ENCODE measurements around the gene ABCD1. TPM values are rescaled to one million over a fixed set of nuclear protein-coding genes. Genes with fewer than 3 reads are reported as not detected.

ABCD1 gene
- total RNA-seq, 2 experiments from 2014 or later: 16.5 to 17.6 TPM

DNA sequence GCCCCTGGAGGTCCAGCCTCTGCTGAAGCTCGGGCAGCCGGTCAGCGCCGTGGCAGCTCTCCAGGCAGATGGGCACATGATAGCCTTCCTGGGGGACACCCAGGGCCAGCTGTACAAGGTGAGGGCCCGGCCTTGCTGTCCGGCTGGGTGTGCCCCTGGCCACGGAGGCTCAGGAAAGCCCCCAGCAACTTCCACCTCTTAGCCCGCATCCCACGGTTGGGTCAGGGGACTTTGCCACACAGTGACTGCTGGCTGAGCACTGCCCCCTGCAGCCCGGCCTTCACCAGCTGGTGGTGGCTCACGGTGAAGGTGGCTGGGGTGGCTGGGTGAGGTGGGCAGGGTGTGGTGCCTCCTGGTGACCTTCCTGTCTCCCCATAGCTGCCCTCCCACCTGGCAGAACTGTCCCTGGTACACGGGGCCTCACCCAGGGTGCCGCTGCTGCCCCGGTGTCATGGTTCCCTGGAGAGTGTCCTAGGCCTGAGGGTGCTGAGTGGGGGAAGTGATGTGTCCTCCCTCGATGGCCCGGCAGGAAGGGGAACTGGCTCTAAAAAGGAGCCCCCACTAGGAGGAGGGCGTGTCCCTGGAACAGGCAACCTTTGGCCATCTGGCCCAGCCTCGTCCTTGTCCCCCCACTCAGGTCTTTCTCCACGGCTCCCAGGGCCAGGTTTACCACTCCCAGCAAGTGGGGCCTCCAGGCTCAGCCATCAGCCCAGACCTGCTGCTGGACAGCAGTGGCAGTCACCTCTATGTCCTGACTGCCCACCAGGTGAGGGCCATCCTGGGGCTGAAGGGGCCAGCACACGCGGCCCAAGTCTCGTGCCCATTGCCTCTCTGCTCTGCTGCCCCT lies 43.9 kb downstream of the ABCD1 start:
- H3K36me3 Mint-ChIP-seq (ENCODE audit: low read depth): no peaks in the 10 kb centered on the region
- no peak overlapping the region for H3K4me3 Mint-ChIP-seq
- H3K4me1 Mint-ChIP-seq: peaks cover 6% of the 10 kb centered on the region
- no peaks in the 10 kb centered on the region for H3K27me3 Mint-ChIP-seq
- no peaks in the 10 kb centered on the region for H3K9me3 Mint-ChIP-seq
- POLR2A ChIA-PET: no interaction called here
- no peak for DNase-seq
- CTCF ChIA-PET: no interaction called here
- no peak overlapping the region for H3K27ac Mint-ChIP-seq

DNA sequence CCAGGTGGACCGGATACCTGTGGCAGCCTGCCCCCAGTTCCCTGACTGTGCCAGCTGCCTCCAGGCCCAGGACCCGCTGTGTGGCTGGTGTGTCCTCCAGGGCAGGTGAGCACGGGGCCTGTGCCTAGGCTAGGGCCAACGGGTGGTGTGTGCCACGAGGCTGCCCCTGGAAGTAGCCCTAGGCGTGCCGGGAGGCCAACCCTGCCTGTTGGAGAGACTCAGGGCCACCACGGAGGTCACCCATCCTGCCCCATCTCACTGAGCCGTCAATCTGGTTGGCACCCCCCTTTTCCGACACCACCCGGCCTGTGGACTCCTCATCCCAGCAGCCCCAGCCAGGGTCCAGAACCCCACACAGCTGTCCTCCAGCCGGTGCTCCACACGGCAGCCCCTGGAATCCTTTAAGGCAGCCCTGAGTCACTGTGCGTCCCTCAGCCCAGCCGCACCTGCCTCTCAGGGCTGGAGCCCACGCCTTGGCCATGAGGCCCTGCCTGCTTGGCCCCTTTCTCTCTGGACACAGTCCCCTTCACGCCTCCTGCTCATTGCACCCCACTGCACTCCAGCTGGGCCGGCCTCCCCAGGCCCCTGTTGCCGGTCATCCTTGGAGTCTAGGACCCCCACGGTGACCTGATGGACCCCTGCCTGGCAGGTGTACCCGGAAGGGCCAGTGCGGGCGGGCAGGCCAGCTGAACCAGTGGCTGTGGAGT lies 44.7 kb downstream of the ABCD1 start:
- CTCF ChIA-PET: no interaction called here
- POLR2A ChIA-PET: no interaction called here
- DNase-seq: no peak
- H3K4me3 Mint-ChIP-seq: no peak overlapping the region
- no peaks in the 10 kb centered on the region for H3K36me3 Mint-ChIP-seq (ENCODE audit: low read depth)
- H3K27me3 Mint-ChIP-seq: no peaks in the 10 kb centered on the region
- H3K4me1 Mint-ChIP-seq: peaks cover 2% of the 10 kb centered on the region
- H3K27ac Mint-ChIP-seq: no peak overlapping the region
- H3K9me3 Mint-ChIP-seq: no peaks in the 10 kb centered on the region

DNA sequence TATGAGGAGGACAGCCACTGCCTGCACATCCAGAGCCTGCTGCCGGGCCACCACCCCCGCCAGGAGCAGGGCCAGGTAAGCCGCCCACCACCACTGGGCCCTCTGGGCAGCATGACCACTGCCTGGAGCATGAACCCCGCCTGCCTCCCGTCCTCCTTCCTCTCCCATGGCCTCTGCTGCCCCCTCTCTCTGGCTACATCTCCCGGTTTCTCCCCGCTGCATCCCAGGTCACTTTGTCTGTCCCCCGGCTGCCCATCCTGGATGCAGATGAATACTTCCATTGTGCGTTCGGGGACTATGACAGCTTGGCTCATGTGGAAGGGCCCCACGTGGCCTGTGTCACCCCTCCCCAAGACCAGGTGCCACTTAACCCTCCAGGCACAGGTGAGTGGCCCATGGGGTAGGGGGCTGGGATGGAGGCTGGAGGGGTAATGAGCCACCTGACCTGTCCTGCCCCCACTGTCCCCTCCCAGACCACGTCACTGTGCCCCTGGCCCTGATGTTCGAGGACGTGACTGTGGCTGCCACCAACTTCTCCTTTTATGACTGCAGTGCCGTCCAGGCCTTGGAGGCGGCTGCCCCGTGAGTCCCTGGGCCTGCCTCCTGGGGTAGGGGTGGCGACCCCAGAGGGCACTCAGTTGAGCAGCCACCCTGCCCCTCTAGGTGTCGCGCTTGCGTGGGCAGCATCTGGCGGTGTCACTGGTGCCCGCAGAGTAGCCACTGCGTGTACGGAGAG lies 45.4 kb downstream of the ABCD1 start:
- DNase-seq: no peak
- no peaks in the 10 kb centered on the region for H3K27me3 Mint-ChIP-seq
- H3K27ac Mint-ChIP-seq: no peak overlapping the region
- peaks cover 2% of the 10 kb centered on the region for H3K4me1 Mint-ChIP-seq
- H3K9me3 Mint-ChIP-seq: no peaks in the 10 kb centered on the region
- POLR2A ChIA-PET: no interaction called here
- no peaks in the 10 kb centered on the region for H3K36me3 Mint-ChIP-seq (ENCODE audit: low read depth)
- H3K4me3 Mint-ChIP-seq: no peak overlapping the region
- CTCF ChIA-PET: no interaction called here

DNA sequence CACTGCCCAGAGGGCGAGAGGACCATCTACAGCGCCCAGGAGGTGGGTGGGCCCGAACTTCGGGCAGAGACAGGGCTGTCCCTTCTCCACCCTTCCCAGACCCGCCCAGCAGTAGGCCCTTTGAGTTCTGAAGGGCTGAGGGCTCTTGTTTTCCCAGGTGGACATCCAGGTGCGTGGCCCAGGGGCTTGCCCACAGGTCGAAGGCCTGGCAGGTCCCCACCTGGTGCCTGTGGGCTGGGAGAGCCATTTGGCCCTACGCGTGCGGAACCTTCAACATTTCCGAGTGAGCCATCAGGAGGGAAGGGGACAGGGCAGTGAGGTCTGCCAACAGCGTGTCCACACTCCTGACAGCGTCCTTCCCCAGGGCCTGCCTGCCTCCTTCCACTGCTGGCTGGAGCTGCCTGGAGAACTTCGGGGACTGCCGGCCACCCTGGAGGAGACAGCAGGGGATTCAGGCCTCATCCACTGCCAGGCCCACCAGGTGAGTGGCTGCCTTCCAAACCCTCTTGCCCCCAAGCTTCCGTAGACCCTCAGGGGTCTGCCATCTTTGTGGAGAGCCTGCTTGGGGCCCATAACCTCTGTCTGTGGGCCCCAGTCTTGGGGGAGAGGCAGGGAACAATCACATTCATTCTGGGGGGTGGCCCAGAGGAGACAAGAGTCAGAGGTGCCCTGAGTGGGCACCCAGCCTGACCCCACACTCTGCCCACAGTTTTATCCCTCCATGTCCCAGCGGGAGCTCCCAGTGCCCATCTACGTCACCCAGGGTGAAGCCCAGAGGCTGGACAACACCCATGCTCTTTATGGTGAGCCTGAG lies 46.2 kb downstream of the ABCD1 start:
- ChIA-PET POLR2A (no interaction called here), CTCF (no interaction called here)
- Mint-ChIP-seq H3K4me1 (peaks cover 2% of the 10 kb centered on the region), H3K27ac (no peak overlapping the region), H3K36me3 (ENCODE audit: low read depth) (no peaks in the 10 kb centered on the region), H3K9me3 (no peaks in the 10 kb centered on the region), H3K4me3 (no peak overlapping the region), H3K27me3 (no peaks in the 10 kb centered on the region)
- no peak for DNase-seq

DNA sequence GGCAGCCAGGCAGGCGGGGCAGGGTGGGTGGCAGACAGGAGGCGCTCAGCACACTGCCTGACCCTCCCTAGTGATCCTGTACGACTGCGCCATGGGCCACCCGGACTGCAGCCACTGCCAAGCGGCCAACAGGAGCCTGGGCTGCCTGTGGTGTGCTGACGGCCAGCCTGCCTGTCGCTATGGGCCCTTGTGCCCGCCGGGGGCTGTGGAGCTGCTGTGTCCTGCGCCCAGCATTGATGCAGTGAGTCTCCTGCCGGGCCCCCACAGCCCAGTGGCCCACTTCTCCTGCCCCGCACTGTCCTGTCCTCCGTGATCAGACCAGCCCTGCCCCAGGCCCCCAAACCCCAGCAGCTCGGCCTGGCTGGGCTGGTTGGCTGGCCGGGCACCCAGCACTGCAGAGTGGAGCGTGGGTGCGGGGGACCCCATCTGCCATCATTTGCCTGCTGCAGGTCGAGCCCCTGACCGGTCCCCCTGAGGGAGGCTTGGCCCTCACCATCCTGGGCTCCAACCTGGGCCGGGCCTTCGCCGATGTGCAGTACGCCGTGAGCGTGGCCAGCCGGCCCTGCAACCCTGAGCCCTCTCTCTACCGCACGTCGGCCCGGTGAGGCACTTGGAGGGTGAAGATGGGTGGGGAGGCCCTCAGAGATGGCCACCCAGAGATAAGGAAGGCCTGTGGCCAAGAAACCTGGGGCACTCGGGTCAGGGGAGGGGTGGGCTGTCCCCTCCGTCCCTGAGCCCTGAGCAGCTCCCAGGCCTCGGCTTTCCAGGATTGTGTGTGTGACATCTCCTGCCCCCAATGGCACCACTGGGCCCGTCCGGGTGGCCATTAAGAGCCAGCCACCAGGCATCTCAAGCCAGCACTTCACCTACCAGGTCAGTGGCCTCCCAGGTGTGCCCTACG lies 47.0 kb downstream of the ABCD1 start:
- no peaks in the 10 kb centered on the region for H3K9me3 Mint-ChIP-seq
- DNase-seq: no peak
- peaks cover 2% of the 10 kb centered on the region for H3K4me1 Mint-ChIP-seq
- H3K27ac Mint-ChIP-seq: no peak overlapping the region
- H3K36me3 Mint-ChIP-seq (ENCODE audit: low read depth): no peaks in the 10 kb centered on the region
- H3K27me3 Mint-ChIP-seq: no peaks in the 10 kb centered on the region
- ChIA-PET CTCF (no interaction called here), POLR2A (no interaction called here)
- no peak overlapping the region for H3K4me3 Mint-ChIP-seq

DNA sequence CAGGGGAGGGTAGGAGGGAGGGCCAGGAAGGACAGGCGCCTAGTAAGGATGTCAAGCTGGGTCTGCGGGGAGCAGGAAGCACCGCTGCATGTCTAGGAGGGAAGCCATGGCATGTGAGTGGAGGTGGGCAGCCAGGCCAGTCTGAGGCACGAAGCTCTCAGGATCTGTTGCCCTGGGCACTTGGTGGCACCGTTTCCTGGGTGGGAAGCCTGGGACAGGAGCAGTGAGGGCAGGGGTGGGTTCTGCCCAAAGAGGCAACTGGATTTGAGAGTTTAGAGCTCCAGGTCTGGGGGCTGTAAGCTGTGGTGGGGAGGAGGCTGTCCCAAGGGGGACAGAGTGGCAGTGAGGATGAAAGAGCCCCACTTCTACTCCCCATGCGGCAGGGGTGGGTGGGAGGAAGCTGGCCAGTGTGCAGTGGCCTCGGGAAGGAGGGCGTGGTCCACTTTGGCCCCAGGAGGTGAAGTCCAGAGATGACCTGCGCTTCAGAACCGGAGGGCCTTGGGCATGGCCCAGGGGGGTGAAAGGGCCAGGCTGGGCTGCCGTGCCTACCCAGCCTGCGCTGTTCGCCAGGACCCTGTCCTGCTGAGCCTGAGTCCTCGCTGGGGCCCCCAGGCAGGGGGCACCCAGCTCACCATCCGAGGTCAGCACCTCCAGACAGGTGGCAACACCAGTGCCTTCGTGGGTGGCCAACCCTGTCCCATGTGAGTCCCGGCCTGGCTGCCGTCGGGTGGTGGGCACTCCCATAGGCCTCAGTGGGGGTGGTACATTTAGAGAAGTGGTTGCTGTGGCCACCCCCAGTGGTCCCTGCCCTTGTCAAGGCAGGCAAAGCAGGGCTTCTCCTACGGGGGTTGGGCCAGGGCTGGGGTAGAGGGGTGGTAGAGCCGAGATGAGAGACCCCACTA lies 47.9 kb downstream of the ABCD1 start:
- no peaks in the 10 kb centered on the region for H3K9me3 Mint-ChIP-seq
- H3K4me1 Mint-ChIP-seq: peaks cover 2% of the 10 kb centered on the region
- no peaks in the 10 kb centered on the region for H3K27me3 Mint-ChIP-seq
- POLR2A ChIA-PET: no interaction called here
- no peak for DNase-seq
- no peak overlapping the region for H3K4me3 Mint-ChIP-seq
- H3K27ac Mint-ChIP-seq: no peak overlapping the region
- no peaks in the 10 kb centered on the region for H3K36me3 Mint-ChIP-seq (ENCODE audit: low read depth)
- CTCF ChIA-PET: no interaction called here

DNA sequence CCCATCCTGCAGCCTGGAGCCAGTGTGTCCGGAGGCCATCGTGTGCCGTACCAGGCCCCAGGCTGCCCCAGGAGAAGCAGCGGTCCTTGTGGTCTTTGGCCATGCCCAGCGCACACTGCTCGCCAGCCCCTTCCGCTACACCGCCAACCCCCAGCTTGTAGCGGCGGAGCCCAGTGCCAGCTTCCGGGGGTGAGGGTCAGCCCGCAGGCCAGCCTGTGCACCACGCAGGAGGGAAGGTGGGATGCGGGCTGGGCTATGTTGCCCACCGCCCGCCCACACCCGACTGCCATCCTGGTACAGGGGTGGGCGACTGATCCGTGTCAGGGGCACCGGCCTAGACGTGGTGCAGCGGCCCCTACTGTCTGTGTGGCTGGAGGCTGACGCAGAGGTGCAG lies 48.6 kb downstream of the ABCD1 start:
- Mint-ChIP-seq H3K27ac (no peak overlapping the region), H3K4me1 (peaks cover 2% of the 10 kb centered on the region), H3K4me3 (no peak overlapping the region), H3K9me3 (no peaks in the 10 kb centered on the region), H3K27me3 (no peaks in the 10 kb centered on the region), H3K36me3 (ENCODE audit: low read depth) (no peaks in the 10 kb centered on the region)
- ChIA-PET POLR2A (no interaction called here), CTCF (no interaction called here)
- no peak for DNase-seq

DNA sequence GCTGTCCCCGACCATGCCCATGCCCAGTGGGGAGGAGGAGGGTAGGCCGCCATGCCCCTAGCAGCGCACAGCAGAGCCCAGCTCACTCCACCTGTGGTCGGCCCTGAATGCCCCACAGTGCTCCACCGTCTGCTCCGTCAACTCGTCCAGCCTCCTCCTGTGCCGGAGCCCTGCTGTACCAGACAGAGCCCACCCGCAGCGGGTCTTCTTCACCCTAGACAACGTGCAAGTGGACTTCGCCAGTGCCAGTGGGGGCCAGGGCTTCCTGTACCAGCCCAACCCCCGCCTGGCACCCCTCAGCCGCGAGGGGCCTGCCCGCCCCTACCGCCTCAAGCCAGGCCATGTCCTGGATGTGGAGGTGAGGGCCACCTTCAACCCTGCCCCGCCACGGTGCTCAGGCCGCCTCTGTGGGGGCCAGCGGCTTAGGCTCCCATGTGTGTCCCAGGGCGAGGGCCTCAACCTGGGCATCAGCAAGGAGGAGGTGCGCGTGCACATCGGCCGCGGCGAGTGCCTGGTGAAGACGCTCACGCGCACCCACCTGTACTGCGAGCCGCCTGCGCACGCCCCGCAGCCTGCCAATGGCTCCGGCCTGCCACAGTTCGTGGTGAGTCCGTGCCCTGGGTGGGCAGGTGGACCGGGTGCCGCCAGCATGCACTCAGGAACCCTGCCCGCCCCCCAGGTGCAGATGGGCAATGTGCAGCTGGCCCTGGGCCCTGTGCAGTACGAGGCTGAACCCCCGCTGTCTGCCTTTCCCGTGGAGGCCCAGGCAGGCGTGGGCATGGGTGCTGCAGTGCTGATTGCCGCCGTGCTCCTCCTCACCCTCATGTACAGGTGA lies 49.3 kb downstream of the ABCD1 start:
- Mint-ChIP-seq H3K27me3 (no peaks in the 10 kb centered on the region), H3K4me3 (no peak overlapping the region), H3K36me3 (ENCODE audit: low read depth) (no peaks in the 10 kb centered on the region), H3K27ac (no peak overlapping the region), H3K4me1 (peaks cover 2% of the 10 kb centered on the region), H3K9me3 (no peaks in the 10 kb centered on the region)
- DNase-seq: no peak
- POLR2A ChIA-PET: no interaction called here
- CTCF ChIA-PET: no interaction called here

DNA sequence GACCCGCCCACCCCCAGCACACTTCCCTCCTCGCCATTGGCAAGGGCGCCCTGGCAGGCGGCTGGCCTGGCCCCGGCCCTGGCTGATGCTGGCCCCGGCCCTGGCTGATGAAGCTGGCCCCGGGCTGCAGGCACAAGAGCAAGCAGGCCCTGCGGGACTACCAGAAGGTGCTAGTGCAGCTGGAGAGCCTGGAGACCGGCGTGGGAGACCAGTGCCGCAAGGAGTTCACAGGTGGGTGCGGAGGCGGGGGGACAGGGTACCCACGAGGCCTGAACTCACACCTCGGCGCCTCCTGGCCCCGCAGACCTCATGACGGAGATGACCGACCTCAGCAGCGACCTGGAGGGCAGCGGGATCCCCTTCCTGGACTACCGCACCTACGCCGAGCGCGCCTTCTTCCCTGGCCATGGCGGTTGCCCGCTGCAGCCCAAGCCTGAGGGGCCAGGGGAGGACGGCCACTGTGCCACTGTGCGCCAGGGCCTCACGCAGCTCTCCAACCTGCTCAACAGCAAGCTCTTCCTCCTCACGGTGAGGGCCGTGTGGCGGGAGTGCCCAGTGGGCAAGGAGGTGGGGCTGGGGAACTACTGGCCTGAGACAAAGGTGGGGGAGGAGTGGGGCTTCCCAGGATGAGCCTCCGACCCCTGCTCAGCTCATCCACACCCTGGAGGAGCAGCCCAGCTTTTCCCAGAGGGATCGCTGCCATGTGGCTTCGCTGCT lies 50.1 kb downstream of the ABCD1 start:
- Mint-ChIP-seq H3K27ac (no peak overlapping the region), H3K4me3 (no peak overlapping the region), H3K4me1 (peaks cover 2% of the 10 kb centered on the region), H3K36me3 (ENCODE audit: low read depth) (no peaks in the 10 kb centered on the region), H3K27me3 (peaks cover 2% of the 10 kb centered on the region), H3K9me3 (no peaks in the 10 kb centered on the region)
- ChIA-PET CTCF (no interaction called here), POLR2A (no interaction called here)
- no peak for DNase-seq

DNA sequence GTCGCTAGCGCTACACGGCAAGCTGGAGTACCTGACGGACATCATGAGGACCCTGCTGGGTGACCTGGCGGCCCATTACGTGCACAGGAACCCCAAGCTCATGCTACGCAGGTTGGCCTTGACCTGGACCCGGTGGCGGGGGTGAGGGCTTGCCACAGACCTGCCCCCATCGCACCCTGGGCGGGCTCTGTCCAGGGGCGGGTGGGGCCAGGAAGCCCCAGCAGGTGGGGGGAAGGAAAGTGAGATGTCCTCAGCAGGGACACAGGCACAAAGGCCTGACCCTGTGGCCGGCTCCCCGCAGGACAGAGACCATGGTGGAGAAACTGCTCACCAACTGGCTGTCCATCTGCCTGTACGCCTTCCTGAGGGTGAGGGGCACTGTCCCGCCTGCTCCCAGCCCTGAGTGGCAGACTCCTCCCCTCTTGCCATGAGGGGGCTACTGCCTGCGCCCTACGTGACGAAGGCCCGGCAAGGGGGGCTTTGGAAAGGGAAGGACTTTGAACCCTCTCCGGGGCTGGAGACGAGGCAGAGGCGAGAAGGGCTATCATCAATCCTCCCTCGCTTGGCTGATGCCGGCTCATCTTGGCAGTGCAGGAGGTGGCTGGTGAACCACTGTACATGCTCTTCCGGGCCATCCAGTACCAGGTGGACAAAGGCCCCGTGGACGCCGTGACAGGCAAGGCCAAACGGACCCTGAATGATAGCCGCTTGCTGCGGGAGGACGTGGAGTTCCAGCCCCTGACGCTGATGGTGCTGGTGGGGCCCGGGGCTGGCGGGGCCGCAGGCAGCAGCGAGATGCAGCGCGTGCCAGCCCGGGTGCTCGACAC lies 50.9 kb downstream of the ABCD1 start:
- ChIA-PET POLR2A (no interaction called here), CTCF (no interaction called here)
- no peak for DNase-seq
- peaks cover 9% of the 10 kb centered on the region for H3K27me3 Mint-ChIP-seq
- no peaks in the 10 kb centered on the region for H3K9me3 Mint-ChIP-seq
- no peaks in the 10 kb centered on the region for H3K36me3 Mint-ChIP-seq (ENCODE audit: low read depth)
- H3K4me3 Mint-ChIP-seq: no peak overlapping the region
- peaks cover 2% of the 10 kb centered on the region for H3K4me1 Mint-ChIP-seq
- H3K27ac Mint-ChIP-seq: no peak overlapping the region

Measured in activated CD4-positive, alpha-beta memory T cell treated with anti-CD3 and anti-CD28 coated beads, Interleukin-2, amount 10 ng/mL, durations not matched to agents 7 days and 5 days (primary cell).